Measurements from ENCODE around the gene SFXN5. TPM values are rescaled to one million over a fixed set of nuclear protein-coding genes. Genes with fewer than 3 reads are reported as not detected.

Gene SFXN5
- total RNA-seq, 1 experiment from 2014 or later, result 6.0 TPM

DNA sequence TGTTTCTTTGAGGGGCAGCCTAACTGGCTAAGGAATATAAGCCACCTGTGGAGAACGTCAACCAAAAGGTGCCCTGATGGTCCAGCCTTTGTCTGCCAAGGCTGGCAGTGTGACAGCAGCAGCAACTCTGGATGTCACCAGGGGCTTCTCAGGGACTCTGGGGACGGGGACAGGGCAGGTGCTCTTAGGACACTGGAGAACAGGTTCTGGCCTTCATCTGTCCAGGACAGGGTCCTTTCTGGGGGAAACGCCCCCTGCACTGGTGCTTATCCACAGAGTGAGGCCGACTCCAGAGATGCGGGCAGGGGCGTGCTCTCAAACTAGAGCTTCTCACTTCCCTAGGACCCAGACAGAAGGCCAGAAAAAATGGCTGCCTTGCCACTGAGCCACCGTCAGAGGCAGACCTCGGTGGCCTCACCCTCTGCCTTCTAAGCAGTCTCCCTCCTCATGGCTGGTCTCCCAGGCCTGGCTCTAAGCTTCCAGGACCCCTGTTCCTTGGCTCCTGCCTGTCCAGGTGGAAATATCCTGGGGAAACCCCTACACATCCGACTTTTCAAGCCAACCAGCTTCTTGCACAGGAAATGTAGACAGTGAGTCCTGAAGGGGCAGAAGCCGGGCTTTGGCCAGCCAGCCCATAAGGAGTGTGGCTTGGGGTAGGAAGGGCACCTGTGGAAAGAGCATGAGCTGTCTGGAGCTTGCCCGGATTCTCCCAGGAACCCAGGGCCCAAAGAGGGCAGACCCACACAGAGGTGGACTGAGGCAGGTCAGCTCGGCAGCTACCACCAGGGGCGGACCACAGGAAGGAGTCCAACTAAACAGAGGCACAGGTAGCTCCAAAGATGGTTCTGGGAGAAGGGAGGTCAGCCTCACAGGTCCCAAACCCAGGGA, 11.3 kb upstream of the SFXN5 start:
- no peak for DNase-seq (ENCODE audit: unreplicated experiment)
- Mint-ChIP-seq H3K4me3 (ENCODE audit: unreplicated experiment) (no peak overlapping the region), H3K27ac (ENCODE audit: low read depth, unreplicated experiment) (no peak overlapping the region), H3K9me3 (ENCODE audit: unreplicated experiment) (no peaks in the 10 kb centered on the region), H3K27me3 (ENCODE audit: insufficient read depth, unreplicated experiment) (no peaks in the 10 kb centered on the region), H3K36me3 (ENCODE audit: insufficient read depth, unreplicated experiment) (peaks cover 27% of the 10 kb centered on the region), H3K4me1 (ENCODE audit: insufficient read depth, unreplicated experiment) (peaks cover 6% of the 10 kb centered on the region)
- POLR2A ChIA-PET, result interaction anchor here (1.1 kb wide), 1 partner anchor 31 kb away, joined by 3 read pairs; no protein-coding TSS in a partner anchor
- CTCF ChIA-PET, result interaction anchor here (0.6 to 6.2 kb wide), 8 partner anchors 13 to 129 kb away, joined by 3 to 51 read pairs (median 4); partner anchors contain the start of gene RAB11FIP5
- TF ChIP-seq, protein P1, sequence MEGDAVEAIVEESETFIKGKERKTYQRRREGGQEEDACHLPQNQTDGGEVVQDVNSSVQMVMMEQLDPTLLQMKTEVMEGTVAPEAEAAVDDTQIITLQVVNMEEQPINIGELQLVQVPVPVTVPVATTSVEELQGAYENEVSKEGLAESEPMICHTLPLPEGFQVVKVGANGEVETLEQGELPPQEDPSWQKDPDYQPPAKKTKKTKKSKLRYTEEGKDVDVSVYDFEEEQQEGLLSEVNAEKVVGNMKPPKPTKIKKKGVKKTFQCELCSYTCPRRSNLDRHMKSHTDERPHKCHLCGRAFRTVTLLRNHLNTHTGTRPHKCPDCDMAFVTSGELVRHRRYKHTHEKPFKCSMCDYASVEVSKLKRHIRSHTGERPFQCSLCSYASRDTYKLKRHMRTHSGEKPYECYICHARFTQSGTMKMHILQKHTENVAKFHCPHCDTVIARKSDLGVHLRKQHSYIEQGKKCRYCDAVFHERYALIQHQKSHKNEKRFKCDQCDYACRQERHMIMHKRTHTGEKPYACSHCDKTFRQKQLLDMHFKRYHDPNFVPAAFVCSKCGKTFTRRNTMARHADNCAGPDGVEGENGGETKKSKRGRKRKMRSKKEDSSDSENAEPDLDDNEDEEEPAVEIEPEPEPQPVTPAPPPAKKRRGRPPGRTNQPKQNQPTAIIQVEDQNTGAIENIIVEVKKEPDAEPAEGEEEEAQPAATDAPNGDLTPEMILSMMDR (IDR thresholded peaks at IDR 0.05; ENCODE audit: unreplicated experiment), result no peak
- intact Hi-C loops (cut with micrococcal nuclease), result no loop called here
- BruUV-seq (replicated peaks), result no TSS peak

DNA sequence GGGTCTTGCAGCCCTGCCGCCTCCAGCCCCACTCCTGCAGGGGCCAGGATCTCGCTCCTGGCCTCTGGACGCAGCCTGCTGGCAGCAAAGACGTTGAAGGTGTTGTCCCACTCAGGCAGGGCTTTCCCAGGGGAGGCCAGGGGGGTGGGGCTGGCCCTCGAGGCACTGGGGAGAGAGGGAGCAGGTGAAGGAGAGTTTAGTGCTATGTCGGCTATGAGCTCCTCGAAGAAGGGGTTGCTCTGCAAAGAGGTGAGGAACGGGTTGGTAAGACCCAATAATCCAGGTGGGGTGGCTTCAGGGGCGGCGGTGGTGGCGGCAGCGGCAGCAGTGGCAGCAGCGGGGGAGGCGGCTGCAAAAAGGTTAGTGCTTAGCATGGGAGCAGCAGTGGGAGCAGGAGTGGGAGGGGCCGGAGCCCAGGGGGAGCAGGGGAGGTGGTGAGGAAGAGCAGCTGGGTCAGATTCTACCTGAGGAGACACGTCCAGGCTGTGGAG, 9.7 kb upstream of the SFXN5 start:
- no peak for DNase-seq (ENCODE audit: unreplicated experiment)
- TF ChIP-seq, protein P1 (IDR thresholded peaks at IDR 0.05; ENCODE audit: unreplicated experiment), result no peak
- BruUV-seq (replicated peaks), result no TSS peak
- no peaks in the 10 kb centered on the region for H3K27me3 Mint-ChIP-seq (ENCODE audit: insufficient read depth, unreplicated experiment)
- intact Hi-C loops (cut with micrococcal nuclease), result no loop called here
- CTCF ChIA-PET, result interaction anchor here (0.7 kb wide), 2 partner anchors 13 to 30 kb away, joined by 3 to 4 read pairs; no protein-coding TSS in a partner anchor
- H3K4me1 Mint-ChIP-seq (ENCODE audit: insufficient read depth, unreplicated experiment), result peaks cover 6% of the 10 kb centered on the region
- H3K27ac Mint-ChIP-seq (ENCODE audit: low read depth, unreplicated experiment), result no peak overlapping the region
- H3K4me3 Mint-ChIP-seq (ENCODE audit: unreplicated experiment), result no peak overlapping the region
- no peaks in the 10 kb centered on the region for H3K9me3 Mint-ChIP-seq (ENCODE audit: unreplicated experiment)
- POLR2A ChIA-PET, result interaction anchor here (0.6 kb wide), 1 partner anchor 46 kb away, joined by 3 read pairs; no protein-coding TSS in a partner anchor
- peaks cover 19% of the 10 kb centered on the region for H3K36me3 Mint-ChIP-seq (ENCODE audit: insufficient read depth, unreplicated experiment)

DNA sequence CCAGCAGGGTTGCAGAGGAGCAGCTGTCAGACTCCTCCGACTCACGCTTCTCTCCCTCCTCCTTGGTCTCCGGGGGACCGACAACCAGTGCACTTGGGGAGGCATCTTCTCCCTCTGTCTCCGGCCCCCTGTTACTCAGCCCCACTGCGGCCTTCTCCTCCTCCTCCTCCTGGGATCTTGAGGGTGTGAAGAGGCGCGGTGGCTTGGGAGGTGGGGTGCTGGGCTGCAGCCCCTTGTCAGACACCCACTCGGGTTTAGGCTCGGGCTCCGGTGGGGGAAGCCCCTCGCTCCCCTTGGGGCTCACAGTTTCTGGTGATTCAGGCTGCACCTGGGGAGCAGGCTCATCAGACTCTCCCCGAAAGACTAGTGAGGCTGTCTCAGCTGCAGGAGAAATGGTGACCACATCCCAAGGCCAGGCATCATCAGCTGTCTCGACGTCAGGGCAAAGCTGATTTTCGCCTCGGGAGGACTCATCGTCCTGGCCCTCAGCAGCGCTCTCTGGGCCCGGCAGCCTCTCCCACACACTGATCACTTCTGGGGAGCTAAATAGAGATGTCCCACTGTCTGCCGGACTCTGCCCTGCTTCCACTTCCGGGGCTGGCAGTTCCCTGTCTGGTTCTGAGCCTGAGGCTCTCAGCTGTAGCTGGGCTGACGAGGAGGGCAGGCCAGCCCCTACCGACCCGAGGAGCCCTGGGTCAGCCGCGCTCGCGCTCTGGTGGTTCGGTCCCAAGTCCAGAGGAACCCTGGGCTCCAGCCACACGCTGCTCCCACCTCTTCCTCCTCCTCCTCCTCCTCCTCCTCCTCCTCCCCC, 9.0 kb upstream of the SFXN5 start:
- Mint-ChIP-seq H3K27me3 (ENCODE audit: insufficient read depth, unreplicated experiment) (no peaks in the 10 kb centered on the region), H3K9me3 (ENCODE audit: unreplicated experiment) (no peaks in the 10 kb centered on the region), H3K4me1 (ENCODE audit: insufficient read depth, unreplicated experiment) (peaks cover 3% of the 10 kb centered on the region), H3K4me3 (ENCODE audit: unreplicated experiment) (no peak overlapping the region), H3K36me3 (ENCODE audit: insufficient read depth, unreplicated experiment) (peaks cover 17% of the 10 kb centered on the region), H3K27ac (ENCODE audit: low read depth, unreplicated experiment) (no peak overlapping the region)
- no TSS peak for BruUV-seq (replicated peaks)
- CTCF ChIA-PET, result interaction anchor here (0.6 to 1.2 kb wide), 2 partner anchors 83 to 87 kb away, joined by 4 to 6 read pairs; no protein-coding TSS in a partner anchor
- no peak for DNase-seq (ENCODE audit: unreplicated experiment)
- intact Hi-C loops (cut with micrococcal nuclease), result no loop called here
- POLR2A ChIA-PET, result no interaction called here
- TF ChIP-seq, protein P1 (IDR thresholded peaks at IDR 0.05; ENCODE audit: unreplicated experiment), result no peak

DNA sequence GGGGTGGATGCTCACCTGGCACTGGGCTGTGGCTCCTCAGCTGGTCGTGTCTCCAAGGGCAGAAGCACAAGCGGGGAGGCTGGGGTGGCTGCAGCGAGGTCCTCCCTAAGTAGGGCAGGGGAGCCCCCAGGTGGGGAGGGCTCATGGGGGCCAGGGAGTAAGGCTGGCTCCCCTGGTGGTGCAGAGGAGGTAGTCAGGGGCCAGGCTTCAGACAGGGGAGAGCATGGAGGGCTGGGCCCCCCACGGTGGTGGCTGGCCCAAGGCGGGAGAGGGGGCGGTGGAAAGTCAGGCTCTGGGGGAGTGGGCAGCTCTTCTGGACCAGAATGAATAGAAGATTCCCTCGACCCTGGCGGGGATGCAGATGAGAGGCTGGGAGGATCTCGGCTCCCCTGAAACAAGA, 8.1 kb upstream of the SFXN5 start:
- no TSS peak for BruUV-seq (replicated peaks)
- Mint-ChIP-seq H3K4me1 (ENCODE audit: insufficient read depth, unreplicated experiment) (no peaks in the 10 kb centered on the region), H3K36me3 (ENCODE audit: insufficient read depth, unreplicated experiment) (peaks cover 15% of the 10 kb centered on the region), H3K27me3 (ENCODE audit: insufficient read depth, unreplicated experiment) (no peaks in the 10 kb centered on the region), H3K27ac (ENCODE audit: low read depth, unreplicated experiment) (no peak overlapping the region), H3K4me3 (ENCODE audit: unreplicated experiment) (no peak overlapping the region), H3K9me3 (ENCODE audit: unreplicated experiment) (no peaks in the 10 kb centered on the region)
- ChIA-PET CTCF (interaction anchor here (0.7 to 1.2 kb wide), 2 partner anchors 87 to 202 kb away, joined by 3 to 6 read pairs; no protein-coding TSS in a partner anchor), POLR2A (no interaction called here)
- intact Hi-C loops (cut with micrococcal nuclease), result no loop called here
- TF ChIP-seq, protein P1 (IDR thresholded peaks at IDR 0.05; ENCODE audit: unreplicated experiment), result no peak
- no peak for DNase-seq (ENCODE audit: unreplicated experiment)

All from MCF 10A (cell line).